ENCODE measurements around the gene SPRR2F.

The SPRR2F gene

GRCh38 chr1:153072806-153073726 is 40.2 kb downstream of the SPRR2F start:
- in situ Hi-C loops (cut with MboI; ENCODE audit: low sequenced_read_pairs) = no loop called here

- in situ Hi-C loops (cut with MboI; ENCODE audit: low sequenced_read_pairs) = no loop called here
Measured at GRCh38 chr1:153071511-153071910, 41.8 kb downstream of the SPRR2F start, which contains the start of gene SPRR2B. Gene SPRR2B (minus strand): TSS chr1:153071611. CDS start chr1:153070839, 772 bp downstream.

DNA sequence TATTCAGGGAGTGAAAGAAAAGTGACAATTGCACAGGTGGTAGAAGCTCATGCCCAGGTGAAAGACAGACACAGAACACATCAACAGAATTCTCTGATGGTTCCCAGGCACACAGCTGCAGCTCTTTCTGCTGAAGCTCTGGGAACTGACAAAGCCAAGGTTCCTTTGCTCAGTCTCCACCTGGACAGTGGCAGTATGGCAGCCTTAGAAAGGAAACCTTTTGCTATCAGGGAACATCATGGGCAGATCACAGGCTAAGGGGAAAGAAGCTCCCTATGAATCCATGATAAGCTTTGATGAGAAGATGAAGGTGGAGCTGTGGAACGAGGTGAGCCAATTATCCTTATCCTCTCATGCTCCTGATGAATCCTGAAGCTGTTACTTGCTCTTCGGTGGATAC is 43.1 kb downstream of the SPRR2F start:
- in situ Hi-C loops (cut with MboI; ENCODE audit: low sequenced_read_pairs) = no loop called here
